Activated CD8-positive, alpha-beta T cell treated with anti-CD3 and anti-CD28 coated beads for 36 hours (primary cell): ENCODE measurements around the gene FOSB. TPM values are rescaled to one million over a fixed set of nuclear protein-coding genes. Genes with fewer than 3 reads are reported as not detected.
A peak's percentile ranks its signal among the peaks of the same experiment; 100 is the strongest.

Source experiments
- ATAC-seq: fragments of 200-7000 bp; cut with Tn5 transposase; one replicate; pipeline ENCODE4 v1.10.0; 2021; ENCODE audit warnings: mild to moderate bottlenecking, moderate library complexity
- CTCF ChIA-PET: fragments of 350-600 bp; sonication (Branson Sonifier 250); formaldehyde crosslinking; loops from one replicate; lab custom pipeline; 2021; ENCODE audit warnings: antibody characterized with exemption; lab: Charles Lee
- POLR2A ChIA-PET: fragments of 350-600 bp; sonication (Branson Sonifier 250); formaldehyde crosslinking; loops from one replicate; lab custom pipeline; 2021; ENCODE audit warnings: antibody characterized with exemption; lab: Charles Lee
- DNase-seq: peaks from one replicate; pipeline ENCODE4 v3.0.0-alpha.2; 2020
- H3K27ac Mint-ChIP-seq: one replicate; pipeline ENCODE4 v1.8.0; 2021; ENCODE audit warnings: mild to moderate bottlenecking, mixed read lengths
- H3K27me3 Mint-ChIP-seq: one replicate; pipeline ENCODE4 v1.8.0; 2021; ENCODE audit warnings: mixed read lengths
- H3K36me3 Mint-ChIP-seq: one replicate; pipeline ENCODE4 v1.8.0; 2021; ENCODE audit warnings: low read depth, mixed read lengths
- H3K4me1 Mint-ChIP-seq: one replicate; pipeline ENCODE4 v1.8.0; 2021; ENCODE audit warnings: low read depth, mixed read lengths
- H3K4me3 Mint-ChIP-seq: one replicate; pipeline ENCODE4 v1.8.0; 2021; ENCODE audit warnings: mild to moderate bottlenecking, moderate library complexity, mixed read lengths
- H3K9me3 Mint-ChIP-seq: one replicate; pipeline ENCODE4 v1.8.0; 2021; ENCODE audit warnings: mixed read lengths
- CTCF ChIP-seq: fragments of 200-600 bp; IDR thresholded peaks from one replicate; pipeline ENCODE4 v1.8.0; 2022; ENCODE audit warnings: antibody characterized with exemption, mild to moderate bottlenecking
- intact Hi-C: fragments of 100-400 bp; cut with micrococcal nuclease; formaldehyde crosslinking; loops from one replicate; pipeline ENCODE4 v1.10.0; 2022
- total RNA-seq, 2 experiments: library from RNA; stranded (reverse); gene quantifications; one replicate each; pipeline ENCODE4 v1.2.3, GENCODE V29; 2021

FOSB gene
- total RNA-seq, 2 experiments from 2014 or later: 70.0 to 71.2 TPM

DNA sequence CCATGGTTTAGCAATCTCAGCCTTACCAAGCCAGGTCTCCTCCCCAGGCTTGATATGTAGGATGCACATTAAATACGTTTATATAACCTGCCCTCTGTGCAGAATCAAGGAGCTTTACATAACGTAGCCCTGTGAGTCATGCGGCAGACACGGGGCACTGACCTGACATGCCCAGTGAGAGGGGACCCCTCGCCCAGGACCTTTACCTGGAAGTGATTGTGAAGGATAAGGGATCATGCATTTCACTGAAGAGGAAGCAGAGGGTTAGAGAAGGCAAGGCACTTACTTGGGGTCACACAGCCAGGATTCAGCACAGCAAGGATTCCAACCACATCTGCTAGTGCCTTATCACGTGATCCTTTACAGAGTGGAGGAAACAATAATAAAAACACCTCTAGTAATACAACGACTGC is 18.9 kb upstream of the FOSB start:
- Mint-ChIP-seq H3K9me3 (no peaks in the 10 kb centered on the region), H3K4me3 (peak overlapping the region; percentile 61), H3K27me3 (no peaks in the 10 kb centered on the region), H3K36me3 (peaks cover 5% of the 10 kb centered on the region), H3K27ac (peak overlapping the region; percentile 60), H3K4me1 (peaks cover 42% of the 10 kb centered on the region)
- DNase-seq (no peak), ATAC-seq (no peak)
- POLR2A ChIA-PET: interaction anchor here (1.1 to 3.7 kb wide), 3 partner anchors 9 to 30 kb away, joined by 11 to 15 read pairs (median 12); partner anchors contain the start of gene FOSB
- intact Hi-C loops: no loop called here
- CTCF ChIA-PET: interaction anchor here (1.4 to 6.0 kb wide), 4 partner anchors 9 to 31 kb away, joined by 3 to 72 read pairs (median 22); no protein-coding TSS in a partner anchor
- no peak for TF ChIP-seq CTCF

DNA sequence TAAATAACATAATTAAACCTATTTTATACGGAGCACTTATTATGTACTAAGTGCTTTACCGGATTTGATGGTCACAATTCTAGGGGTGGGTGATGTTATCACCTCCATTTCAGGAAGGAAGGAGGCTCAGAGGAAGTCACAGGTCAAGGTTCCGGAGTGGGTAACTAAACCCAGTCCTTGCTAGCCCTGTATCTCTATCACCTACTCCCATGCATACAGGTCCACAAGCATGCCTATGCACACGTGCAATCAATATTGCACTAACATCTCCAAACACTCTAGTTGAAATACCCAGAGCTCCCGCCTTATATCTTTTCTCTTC is 17.8 kb upstream of the FOSB start:
- Mint-ChIP-seq H3K27me3 (no peaks in the 10 kb centered on the region), H3K36me3 (peaks cover 5% of the 10 kb centered on the region), H3K4me1 (peaks cover 34% of the 10 kb centered on the region), H3K9me3 (no peaks in the 10 kb centered on the region), H3K4me3 (peak overlapping the region; percentile 77), H3K27ac (peak overlapping the region; percentile 91)
- ChIA-PET CTCF (interaction anchor here (1.0 to 6.0 kb wide), 3 partner anchors 10 to 35 kb away, joined by 3 to 72 read pairs (median 36); no protein-coding TSS in a partner anchor), POLR2A (interaction anchor here (0.6 to 3.7 kb wide), 4 partner anchors 11 to 29 kb away, joined by 3 to 15 read pairs (median 12); partner anchors contain the start of gene FOSB)
- DNase-seq (no peak), ATAC-seq (peak; percentile 20)
- intact Hi-C loops: no loop called here
- no peak for TF ChIP-seq CTCF

GRCh38 chr19:45451131-45451849 is 16.5 kb upstream of the FOSB start:
- ChIA-PET POLR2A (interaction anchor here (2.0 to 2.1 kb wide), 2 partner anchors 17 to 27 kb away, joined by 8 to 16 read pairs; partner anchors contain the start of gene FOSB), CTCF (interaction anchor here (1.1 to 1.2 kb wide), 2 partner anchors 18 to 28 kb away, joined by 3 to 6 read pairs; no protein-coding TSS in a partner anchor)
- intact Hi-C loops: no loop called here
- H3K27ac Mint-ChIP-seq: peak overlapping the region; percentile 81
- H3K4me1 Mint-ChIP-seq: peaks cover 38% of the 10 kb centered on the region
- DNase-seq (peak; percentile 60), ATAC-seq (peak; percentile 48)
- no peak for TF ChIP-seq CTCF
- H3K27me3 Mint-ChIP-seq: no peaks in the 10 kb centered on the region
- H3K9me3 Mint-ChIP-seq: no peaks in the 10 kb centered on the region
- peak overlapping the region; percentile 71 for H3K4me3 Mint-ChIP-seq
- H3K36me3 Mint-ChIP-seq: peaks cover 2% of the 10 kb centered on the region

- Mint-ChIP-seq H3K4me3 (peak overlapping the region; percentile 71), H3K27me3 (no peaks in the 10 kb centered on the region), H3K36me3 (no peaks in the 10 kb centered on the region), H3K27ac (peak overlapping the region; percentile 81), H3K4me1 (peaks cover 40% of the 10 kb centered on the region), H3K9me3 (no peaks in the 10 kb centered on the region)
- ATAC-seq: no peak
- no peak for TF ChIP-seq CTCF
- ChIA-PET POLR2A (interaction anchor here (2.0 to 2.1 kb wide), 2 partner anchors 16 to 27 kb away, joined by 8 to 16 read pairs; partner anchors contain the start of gene FOSB), CTCF (interaction anchor here (0.7 to 2.5 kb wide), 4 partner anchors 13 to 27 kb away, joined by 3 to 15 read pairs (median 5); no protein-coding TSS in a partner anchor)
- DNase-seq: no peak
- intact Hi-C loops: no loop called here
Measured at GRCh38 chr19:45451850-45452387, 15.9 kb upstream of the FOSB start.
